A375 (cell line): ENCODE data around the gene SRGAP2. TPM values are rescaled to one million over a fixed set of nuclear protein-coding genes. Genes with fewer than 3 reads are reported as not detected.

Experiments
- total RNA-seq: library from RNA; depleted of rRNA; stranded (reverse); fragments of >200 nt; shearing (Covaris generic); gene quantifications from 2 replicates; pipeline ENCODE4 v1.2.3, GENCODE V29; 2014; rRNA removed

SRGAP2 gene
- total RNA-seq: 137 and 145 TPM in 2 replicates

DNA sequence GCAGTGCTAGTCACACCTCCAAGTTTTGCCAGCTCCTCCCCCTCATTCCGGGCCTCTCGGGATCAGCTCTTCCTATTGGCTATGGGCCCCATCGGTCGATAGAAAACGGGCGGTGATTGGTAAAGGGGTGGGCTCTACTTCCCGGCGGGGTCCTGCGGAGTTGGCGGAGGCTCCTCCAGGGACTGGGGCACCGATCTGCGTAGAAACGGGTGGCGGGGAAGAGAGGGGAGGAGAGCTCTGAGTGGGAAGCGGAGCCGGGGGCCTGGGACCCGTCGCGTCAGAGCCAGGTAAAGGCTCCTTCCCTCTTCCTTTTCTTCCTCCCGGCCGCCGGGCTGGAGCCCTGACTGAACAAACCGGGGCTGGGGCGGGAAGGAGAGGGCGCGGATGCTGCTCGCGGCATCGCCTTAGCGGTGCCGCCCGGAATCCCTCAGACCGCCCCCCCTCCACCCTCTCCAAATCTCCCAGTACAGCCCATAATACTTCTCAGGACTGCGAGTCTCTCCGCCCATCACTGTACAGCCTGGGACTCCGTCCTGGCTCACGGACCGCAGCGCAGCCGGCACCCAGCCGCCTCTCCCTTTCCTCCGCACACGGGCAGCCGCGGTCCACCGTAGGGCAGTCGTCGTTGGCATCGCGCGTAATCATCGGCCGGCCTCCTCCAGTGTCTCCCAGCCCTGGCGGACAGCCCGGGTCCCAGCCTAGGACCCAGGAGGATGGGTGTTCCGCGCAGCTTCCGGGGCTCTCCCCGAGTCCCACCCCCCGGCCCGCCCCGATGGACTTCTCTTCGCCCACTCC, at the start of gene SRGAP2:
Gene SRGAP2 (plus strand): TSS at position 178 of the 795 bp plus-strand sequence. CDS start 2,430 bp downstream, outside the sequence.

DNA sequence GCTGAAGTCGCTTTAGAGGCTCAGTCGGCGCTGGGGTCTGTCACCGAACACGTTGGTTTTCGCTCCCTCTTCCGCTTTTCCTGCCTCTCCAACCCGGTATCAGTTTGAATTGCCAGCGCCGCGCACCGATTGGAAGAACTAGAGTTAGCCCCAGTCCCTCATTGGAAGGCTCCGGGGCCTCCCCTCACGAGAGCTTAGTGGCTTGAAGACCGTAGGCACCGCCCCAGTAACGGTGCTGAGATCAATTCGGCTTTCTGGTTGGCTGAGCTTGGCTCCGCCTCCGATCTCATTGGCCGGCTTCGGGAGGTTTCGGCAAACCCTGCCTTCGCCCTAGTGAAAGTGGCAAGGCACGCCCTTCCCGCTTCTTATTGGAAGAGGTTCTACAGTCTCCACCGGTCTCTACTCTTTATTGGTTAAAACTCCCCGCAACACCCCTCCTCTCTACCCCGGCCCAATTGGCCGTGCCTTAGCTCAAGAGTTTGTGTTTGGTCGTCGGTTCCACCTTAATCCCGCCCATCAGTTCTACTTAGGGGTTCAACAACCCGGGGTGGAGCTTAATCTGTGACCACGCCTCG, 465 bp upstream of the SRGAP2 start, which contains the start of gene FAM72A:
Gene FAM72A (minus strand): TSS at position 51 of the 575 bp plus-strand sequence. CDS start 814 bp downstream, outside the sequence.

Other genes starting within 250 kb of the SRGAP2 start
- 4.6 and 4.7 TPM in 2 replicates for gene RAB7B, start 200.1 kb upstream of the SRGAP2 start, total RNA-seq
- not detected in 2 replicates for gene CTSE, start 179.6 kb upstream of the SRGAP2 start, total RNA-seq
- gene RHEX, start 150.4 kb upstream of the SRGAP2 start, total RNA-seq: not detected in 2 replicates
- gene AVPR1B, start 86.2 kb upstream of the SRGAP2 start, total RNA-seq: not detected in 2 replicates
- 17.9 and 21.3 TPM in 2 replicates for gene FAM72A, start 702 bp upstream of the SRGAP2 start, total RNA-seq